ENCODE measurements around the gene BAIAP2. TPM values are rescaled to one million over a fixed set of nuclear protein-coding genes. Genes with fewer than 3 reads are reported as not detected.

Gene BAIAP2
- total and polyA plus RNA-seq, 5 experiments from 2014 or later, result 2.2 to 11.7 (median 6.9) TPM

GRCh38 chr17:81053041-81053970 lies 18.4 kb downstream of the BAIAP2 start:
- peaks cover 5 to 19% (median 15%) of the 10 kb centered on the region in 4 donors for H3K4me1 Mint-ChIP-seq
- DNase-seq (no peak), ATAC-seq (no peak)

DNA sequence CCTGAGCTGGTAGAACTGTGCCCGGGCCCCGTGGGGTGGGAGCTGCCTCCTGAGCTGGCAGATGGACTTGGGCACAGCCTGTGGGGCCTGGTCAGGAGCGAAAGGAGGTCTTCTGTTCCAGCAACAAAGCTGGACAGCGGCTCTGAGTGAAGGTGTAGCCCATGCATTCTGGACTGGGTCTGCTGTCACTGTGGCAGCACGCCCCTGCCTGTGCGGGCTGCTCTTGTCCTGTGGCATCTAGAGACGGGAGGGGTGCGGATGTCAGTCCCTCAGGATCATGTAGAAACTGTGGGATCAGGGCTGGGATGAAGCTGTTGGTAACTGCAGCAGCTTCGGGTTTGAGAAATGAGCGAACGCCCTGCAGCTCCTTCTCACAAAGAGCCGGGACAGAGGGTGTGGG lies 19.4 kb downstream of the BAIAP2 start:
- ATAC-seq (no peak), DNase-seq (no peak)
- Mint-ChIP-seq H3K27ac (no peak overlapping the region), H3K27me3 (no peaks in the 10 kb centered on the region), H3K9me3 (no peaks in the 10 kb centered on the region), H3K4me3 (no peak overlapping the region), H3K4me1 (peaks cover 3 to 13% (median 8%) of the 10 kb centered on the region in 4 donors), H3K36me3 (peaks cover 0 to 2% (median 0%) of the 10 kb centered on the region in 3 donors)
- POLR2A ChIA-PET, result interaction anchor here (0.5 kb wide), 1 partner anchor 161 kb away, joined by 3 read pairs; no protein-coding TSS in a partner anchor

More at GRCh38 chr17:81053041-81053970, 18.4 kb downstream of the BAIAP2 start:
- Mint-ChIP-seq H3K27ac (peak overlapping the region in 1 of 10 donors; percentile 15), H3K36me3 (no peaks in the 10 kb centered on the region), H3K27me3 (no peaks in the 10 kb centered on the region), H3K4me3 (no peak overlapping the region), H3K9me3 (no peaks in the 10 kb centered on the region)
- POLR2A ChIA-PET, result no interaction called here

GRCh38 chr17:81054881-81055370 lies 20.0 kb downstream of the BAIAP2 start:
- H3K4me3 Mint-ChIP-seq, result no peak overlapping the region

DNA sequence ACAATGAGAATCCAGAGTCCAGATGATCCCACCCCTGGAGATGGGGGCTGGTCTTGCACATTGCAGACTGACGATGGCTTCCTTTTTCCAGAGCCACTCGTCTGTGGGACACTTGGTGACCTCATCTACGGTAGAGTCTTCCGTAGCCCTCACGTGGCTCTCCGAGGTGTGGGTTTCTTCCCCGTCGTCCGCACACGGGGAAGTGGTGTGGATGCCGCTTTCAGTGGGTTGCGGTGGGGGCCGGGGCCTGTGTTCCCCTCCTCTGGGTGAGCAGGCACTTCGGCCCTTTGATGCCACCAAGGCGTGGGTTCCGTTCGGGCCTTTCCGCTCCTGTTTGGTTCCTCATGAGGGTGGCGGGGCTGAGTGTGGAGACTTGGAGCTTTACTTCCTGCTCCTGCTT lies 21.4 kb downstream of the BAIAP2 start:
- Mint-ChIP-seq H3K36me3 (peaks cover 0 to 2% (median 0%) of the 10 kb centered on the region in 3 donors), H3K4me3 (no peak overlapping the region), H3K27ac (no peak overlapping the region), H3K9me3 (no peaks in the 10 kb centered on the region), H3K4me1 (peaks cover 0 to 6% (median 1%) of the 10 kb centered on the region in 4 donors), H3K27me3 (no peaks in the 10 kb centered on the region)
- POLR2A ChIA-PET, result no interaction called here
- ATAC-seq (no peak), DNase-seq (no peak)

More at GRCh38 chr17:81054881-81055370, 20.0 kb downstream of the BAIAP2 start:
- ATAC-seq (no peak), DNase-seq (no peak)
- Mint-ChIP-seq H3K27ac (no peak overlapping the region), H3K9me3 (no peaks in the 10 kb centered on the region), H3K36me3 (peaks cover 0 to 2% (median 0%) of the 10 kb centered on the region in 3 donors), H3K27me3 (no peaks in the 10 kb centered on the region), H3K4me1 (peaks cover 0 to 9% (median 3%) of the 10 kb centered on the region in 4 donors)
- POLR2A ChIA-PET, result no interaction called here

GRCh38 chr17:81057079-81057730 lies 22.3 kb downstream of the BAIAP2 start:
- POLR2A ChIA-PET, result no interaction called here
- Mint-ChIP-seq H3K9me3 (no peaks in the 10 kb centered on the region), H3K4me3 (no peak overlapping the region), H3K36me3 (peaks cover 0 to 2% (median 0%) of the 10 kb centered on the region in 3 donors), H3K4me1 (peaks cover 0 to 6% (median 1%) of the 10 kb centered on the region in 4 donors), H3K27me3 (no peaks in the 10 kb centered on the region), H3K27ac (peak overlapping the region in 2 of 10 donors; percentile 2 to 44)
- ATAC-seq, result no peak
- DNase-seq, result no peak

GRCh38 chr17:81057777-81058176 lies 22.8 kb downstream of the BAIAP2 start:
- POLR2A ChIA-PET, result no interaction called here

GRCh38 chr17:81058263-81058871 lies 23.4 kb downstream of the BAIAP2 start:
- H3K36me3 Mint-ChIP-seq, result peaks cover 0 to 2% (median 0%) of the 10 kb centered on the region in 3 donors

More at GRCh38 chr17:81057777-81058176, 22.8 kb downstream of the BAIAP2 start:
- DNase-seq, result no peak
- peaks cover 0 to 2% (median 0%) of the 10 kb centered on the region in 3 donors for H3K36me3 Mint-ChIP-seq
- no peaks in the 10 kb centered on the region for H3K27me3 Mint-ChIP-seq
- H3K27ac Mint-ChIP-seq, result peak overlapping the region in 4 of 10 donors; percentile 48 to 93 (median 70)
- no peak overlapping the region for H3K4me3 Mint-ChIP-seq
- no peaks in the 10 kb centered on the region for H3K9me3 Mint-ChIP-seq
- peaks cover 0 to 6% (median 1%) of the 10 kb centered on the region in 4 donors for H3K4me1 Mint-ChIP-seq
- ATAC-seq, result no peak

DNA sequence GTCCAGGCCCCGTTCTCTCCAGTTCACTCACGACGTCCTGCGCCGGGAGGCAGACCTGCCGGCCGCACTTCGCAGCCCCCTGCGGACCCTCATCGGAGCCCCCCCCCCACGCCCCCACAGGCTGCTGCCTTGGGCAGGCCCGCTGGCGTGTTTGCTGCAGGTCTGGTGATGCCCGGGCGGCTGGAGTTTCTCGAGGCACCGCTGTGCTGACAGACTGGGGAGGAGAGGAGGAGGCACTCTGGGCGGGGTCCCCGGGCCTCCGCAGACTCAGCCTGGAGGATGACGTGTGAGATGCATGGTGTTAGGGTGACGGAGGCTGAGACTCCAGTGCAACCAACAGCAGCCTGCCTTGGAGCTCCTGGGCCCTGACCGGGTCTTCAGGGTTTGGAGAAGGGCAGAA lies 24.1 kb downstream of the BAIAP2 start:
- POLR2A ChIA-PET, result no interaction called here
- DNase-seq (no peak), ATAC-seq (no peak)
- peaks cover 1 to 10% (median 4%) of the 10 kb centered on the region in 4 donors for H3K4me1 Mint-ChIP-seq
- no peak overlapping the region for H3K4me3 Mint-ChIP-seq
- no peaks in the 10 kb centered on the region for H3K9me3 Mint-ChIP-seq
- H3K27ac Mint-ChIP-seq, result no peak overlapping the region
- H3K36me3 Mint-ChIP-seq, result peaks cover 0 to 2% (median 0%) of the 10 kb centered on the region in 3 donors
- no peaks in the 10 kb centered on the region for H3K27me3 Mint-ChIP-seq

More at GRCh38 chr17:81058263-81058871, 23.4 kb downstream of the BAIAP2 start:
- no peak overlapping the region for H3K4me3 Mint-ChIP-seq
- peak in 2 of 10 donors; percentile 12 to 14 for DNase-seq
- ATAC-seq, result peak; percentile 37 to 38
- POLR2A ChIA-PET, result no interaction called here
- H3K9me3 Mint-ChIP-seq, result no peaks in the 10 kb centered on the region
- no peaks in the 10 kb centered on the region for H3K27me3 Mint-ChIP-seq
- H3K27ac Mint-ChIP-seq, result peak overlapping the region in 6 of 10 donors; percentile 19 to 93 (median 66)
- H3K4me1 Mint-ChIP-seq, result peaks cover 1 to 6% (median 4%) of the 10 kb centered on the region in 4 donors

DNA sequence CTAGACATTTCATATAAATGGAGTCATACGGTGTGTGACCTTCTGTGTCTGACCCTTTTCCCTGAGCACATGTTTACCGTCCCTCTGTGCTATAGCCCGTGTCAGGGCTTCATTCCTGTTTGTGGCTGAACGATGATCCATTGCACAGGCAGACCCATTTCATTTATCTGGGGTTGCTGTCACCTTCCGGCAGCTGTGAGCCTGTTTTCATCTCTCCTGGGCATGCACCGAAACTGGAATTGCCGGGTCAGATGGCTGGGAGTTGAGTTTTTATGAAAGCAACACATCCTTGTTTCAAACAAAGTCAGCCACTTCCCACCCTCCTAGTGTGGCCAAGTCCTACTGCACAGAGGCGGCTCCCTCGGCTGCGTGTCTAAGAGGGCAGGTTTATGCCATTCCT lies 25.5 kb downstream of the BAIAP2 start:
- no peaks in the 10 kb centered on the region for H3K27me3 Mint-ChIP-seq
- peaks cover 1 to 13% (median 4%) of the 10 kb centered on the region in 4 donors for H3K4me1 Mint-ChIP-seq
- POLR2A ChIA-PET, result no interaction called here
- H3K36me3 Mint-ChIP-seq, result peaks cover 0 to 2% (median 0%) of the 10 kb centered on the region in 3 donors
- no peaks in the 10 kb centered on the region for H3K9me3 Mint-ChIP-seq
- H3K4me3 Mint-ChIP-seq, result peak overlapping the region in 1 of 10 donors; percentile 10
- ATAC-seq (no peak), DNase-seq (no peak)
- peak overlapping the region in 1 of 10 donors; percentile 75 for H3K27ac Mint-ChIP-seq

- ATAC-seq, result no peak
These were observed 26.2 kb downstream of the BAIAP2 start for GRCh38 chr17:81061027-81061735.

GRCh38 chr17:81062014-81062780 lies 27.2 kb downstream of the BAIAP2 start:
- POLR2A ChIA-PET, result no interaction called here
- Mint-ChIP-seq H3K27ac (peak overlapping the region in 2 of 10 donors; percentile 10 to 67), H3K9me3 (no peaks in the 10 kb centered on the region), H3K27me3 (no peaks in the 10 kb centered on the region), H3K36me3 (peaks cover 0 to 2% (median 0%) of the 10 kb centered on the region in 3 donors), H3K4me1 (peaks cover 1 to 13% (median 4%) of the 10 kb centered on the region in 4 donors), H3K4me3 (no peak overlapping the region)
- ATAC-seq (no peak), DNase-seq (no peak)

More at GRCh38 chr17:81061027-81061735, 26.2 kb downstream of the BAIAP2 start:
- no peak for DNase-seq
- Mint-ChIP-seq H3K27me3 (no peaks in the 10 kb centered on the region), H3K4me3 (no peak overlapping the region), H3K27ac (peak overlapping the region in 1 of 10 donors; percentile 22), H3K4me1 (peaks cover 1 to 13% (median 4%) of the 10 kb centered on the region in 4 donors), H3K36me3 (peaks cover 0 to 2% (median 0%) of the 10 kb centered on the region in 3 donors), H3K9me3 (no peaks in the 10 kb centered on the region)
- POLR2A ChIA-PET, result no interaction called here

All from naive thymus-derived CD8-positive, alpha-beta T cell (primary cell).